ENCODE results near the gene NFE2. TPM values are rescaled to one million over a fixed set of nuclear protein-coding genes. Genes with fewer than 3 reads are reported as not detected.

NFE2 gene
- polyA plus RNA-seq, 1 experiment, result 1.0 TPM

DNA sequence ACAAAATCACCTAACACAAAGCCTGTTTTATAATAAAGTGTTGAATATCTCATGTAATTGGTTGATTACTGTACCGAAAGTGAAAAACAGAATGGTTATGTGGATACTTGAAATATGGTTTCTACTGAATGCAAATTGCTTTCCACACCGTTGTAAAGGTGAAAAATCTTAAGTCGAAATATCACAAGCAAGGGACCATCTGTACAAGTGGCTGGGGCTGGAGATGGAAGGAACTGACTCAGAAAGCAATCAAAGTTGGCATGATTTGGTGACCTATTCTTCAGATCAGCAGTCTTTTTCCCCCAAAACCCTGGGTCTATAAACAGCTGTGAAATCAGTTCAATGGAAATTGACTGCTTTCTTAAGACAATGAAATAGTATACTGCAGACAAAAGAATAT is 24.4 kb downstream of the NFE2 start:
- Histone ChIP-seq H3K27me3 (ENCODE audit: control insufficient read depth, insufficient read depth, low read length) (no peaks in the 10 kb centered on the region), H3K4me3 (ENCODE audit: low read depth, low read length) (no peak overlapping the region), H3K36me3 (ENCODE audit: control insufficient read depth, insufficient read depth, low read length) (no peaks in the 10 kb centered on the region)
- POLR2A ChIA-PET, result no interaction called here
- no peak for DNase-seq (ENCODE audit: low read depth)
- CTCF ChIA-PET, result interaction anchor here (1.2 to 1.6 kb wide), 2 partner anchors 25 to 94 kb away, joined by 3 to 4 read pairs; no protein-coding TSS in a partner anchor
- TF ChIP-seq, protein P1, sequence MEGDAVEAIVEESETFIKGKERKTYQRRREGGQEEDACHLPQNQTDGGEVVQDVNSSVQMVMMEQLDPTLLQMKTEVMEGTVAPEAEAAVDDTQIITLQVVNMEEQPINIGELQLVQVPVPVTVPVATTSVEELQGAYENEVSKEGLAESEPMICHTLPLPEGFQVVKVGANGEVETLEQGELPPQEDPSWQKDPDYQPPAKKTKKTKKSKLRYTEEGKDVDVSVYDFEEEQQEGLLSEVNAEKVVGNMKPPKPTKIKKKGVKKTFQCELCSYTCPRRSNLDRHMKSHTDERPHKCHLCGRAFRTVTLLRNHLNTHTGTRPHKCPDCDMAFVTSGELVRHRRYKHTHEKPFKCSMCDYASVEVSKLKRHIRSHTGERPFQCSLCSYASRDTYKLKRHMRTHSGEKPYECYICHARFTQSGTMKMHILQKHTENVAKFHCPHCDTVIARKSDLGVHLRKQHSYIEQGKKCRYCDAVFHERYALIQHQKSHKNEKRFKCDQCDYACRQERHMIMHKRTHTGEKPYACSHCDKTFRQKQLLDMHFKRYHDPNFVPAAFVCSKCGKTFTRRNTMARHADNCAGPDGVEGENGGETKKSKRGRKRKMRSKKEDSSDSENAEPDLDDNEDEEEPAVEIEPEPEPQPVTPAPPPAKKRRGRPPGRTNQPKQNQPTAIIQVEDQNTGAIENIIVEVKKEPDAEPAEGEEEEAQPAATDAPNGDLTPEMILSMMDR (IDR thresholded peaks at IDR 0.05; ENCODE audit: insufficient read depth, low read depth, low read length), result no peak

DNA sequence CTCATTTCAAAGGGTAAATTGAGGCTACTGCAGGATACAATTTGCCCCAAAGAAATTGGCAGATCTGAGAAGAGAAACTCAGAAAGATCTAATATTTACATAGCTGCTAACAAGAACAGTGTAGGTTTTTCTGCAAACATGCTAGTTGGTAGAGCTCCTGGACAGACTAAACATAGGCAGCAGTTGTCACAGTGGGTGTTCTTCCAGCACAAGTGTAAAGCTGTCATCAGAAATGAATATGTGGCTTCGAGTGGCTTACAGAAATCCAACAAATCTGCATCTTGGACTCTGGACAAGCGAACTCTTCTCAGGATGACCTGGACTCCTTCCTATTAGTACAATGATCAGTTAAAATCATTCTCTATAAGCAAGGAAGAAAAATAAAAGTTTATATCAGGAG is 26.8 kb downstream of the NFE2 start:
- TF ChIP-seq, protein P1 (IDR thresholded peaks at IDR 0.05; ENCODE audit: insufficient read depth, low read depth, low read length), result no peak
- ChIA-PET CTCF (interaction anchor here (1.1 to 1.2 kb wide), 2 partner anchors 51 to 53 kb away, joined by 3 to 4 read pairs; no protein-coding TSS in a partner anchor), POLR2A (no interaction called here)
- no peaks in the 10 kb centered on the region for H3K27me3 ChIP-seq (ENCODE audit: control insufficient read depth, insufficient read depth, low read length)
- H3K36me3 ChIP-seq (ENCODE audit: control insufficient read depth, insufficient read depth, low read length), result no peaks in the 10 kb centered on the region
- DNase-seq (ENCODE audit: low read depth), result no peak
- no peak overlapping the region for H3K4me3 ChIP-seq (ENCODE audit: low read depth, low read length)

DNA sequence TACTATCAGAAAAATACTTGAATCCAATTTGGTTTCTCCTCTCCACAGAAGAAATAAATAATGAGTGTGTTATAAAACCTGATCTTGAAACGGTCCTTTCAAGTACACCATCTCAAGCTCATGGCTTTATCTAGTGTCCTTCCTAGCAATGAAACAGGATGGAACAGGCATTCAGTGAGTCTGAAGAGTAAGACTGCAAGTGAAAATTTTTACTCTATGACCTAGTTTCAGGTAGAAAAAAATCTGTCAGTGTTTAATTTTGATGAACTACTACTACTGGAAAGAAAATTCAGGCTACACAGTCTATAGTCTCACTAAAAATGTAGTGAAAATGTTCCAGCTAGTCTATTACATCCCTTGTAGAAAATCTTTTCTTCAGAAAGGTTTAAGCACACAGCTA is 28.6 kb downstream of the NFE2 start:
- ChIA-PET CTCF (interaction anchor here (1.2 to 1.3 kb wide), 3 partner anchors 13 to 64 kb away, joined by 3 read pairs; no protein-coding TSS in a partner anchor), POLR2A (no interaction called here)
- H3K36me3 ChIP-seq (ENCODE audit: control insufficient read depth, insufficient read depth, low read length), result no peaks in the 10 kb centered on the region

DNA sequence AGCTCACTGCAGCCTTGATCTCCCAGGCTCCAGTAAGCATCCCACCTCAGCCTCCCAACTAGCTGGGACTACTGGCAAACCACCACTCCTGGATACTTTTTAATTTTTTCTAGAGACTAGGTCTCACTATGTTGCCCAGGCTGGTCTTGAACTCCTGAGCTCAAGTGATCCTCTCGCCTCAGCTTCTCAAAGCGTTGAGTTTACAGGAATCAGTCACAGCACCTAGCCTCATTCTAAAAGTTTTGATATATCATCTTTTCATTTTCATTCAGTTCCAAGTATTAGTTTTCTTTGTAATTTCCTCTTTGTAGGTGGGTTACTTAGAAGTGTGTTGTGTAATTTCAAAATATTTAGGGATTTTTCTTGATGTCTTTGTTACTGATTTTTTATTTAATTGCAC is 30.5 kb downstream of the NFE2 start:
- ChIA-PET CTCF (interaction anchor here (1.0 to 1.3 kb wide), 2 partner anchors 55 to 91 kb away, joined by 3 read pairs; no protein-coding TSS in a partner anchor), POLR2A (no interaction called here)
- Histone ChIP-seq H3K4me3 (ENCODE audit: low read depth, low read length) (no peak overlapping the region), H3K36me3 (ENCODE audit: control insufficient read depth, insufficient read depth, low read length) (no peaks in the 10 kb centered on the region), H3K27me3 (ENCODE audit: control insufficient read depth, insufficient read depth, low read length) (no peaks in the 10 kb centered on the region)
- TF ChIP-seq, protein P1 (IDR thresholded peaks at IDR 0.05; ENCODE audit: insufficient read depth, low read depth, low read length), result no peak
- DNase-seq (ENCODE audit: low read depth), result no peak

More for the DNA sequence above, 28.6 kb downstream of the NFE2 start:
- H3K27me3 ChIP-seq (ENCODE audit: control insufficient read depth, insufficient read depth, low read length), result no peaks in the 10 kb centered on the region
- DNase-seq (ENCODE audit: low read depth), result no peak
- no peak overlapping the region for H3K4me3 ChIP-seq (ENCODE audit: low read depth, low read length)
- TF ChIP-seq, protein P1 (IDR thresholded peaks at IDR 0.05; ENCODE audit: insufficient read depth, low read depth, low read length), result no peak

DNA sequence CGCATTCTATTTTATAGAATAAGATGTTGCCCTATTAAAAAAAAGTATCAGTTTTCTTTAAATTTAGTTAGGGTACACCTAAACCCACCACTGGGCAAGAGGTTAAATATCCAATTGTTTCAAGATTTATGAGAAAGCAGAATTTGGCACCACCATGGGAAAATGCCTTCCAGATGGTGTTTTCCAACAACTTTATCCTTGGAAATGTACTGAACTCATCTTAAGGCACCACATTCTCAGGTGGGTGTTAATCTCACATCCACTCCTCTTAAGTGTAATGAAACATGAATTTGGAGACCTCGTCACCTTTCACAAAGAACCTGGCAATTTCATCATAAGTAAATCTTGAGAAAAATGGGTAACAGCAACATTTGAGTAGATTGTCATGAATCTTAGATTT is 34.0 kb downstream of the NFE2 start:
- Histone ChIP-seq H3K36me3 (ENCODE audit: control insufficient read depth, insufficient read depth, low read length) (no peaks in the 10 kb centered on the region), H3K4me3 (ENCODE audit: low read depth, low read length) (no peak overlapping the region), H3K27me3 (ENCODE audit: control insufficient read depth, insufficient read depth, low read length) (no peaks in the 10 kb centered on the region)
- TF ChIP-seq, protein P1 (IDR thresholded peaks at IDR 0.05; ENCODE audit: insufficient read depth, low read depth, low read length), result no peak
- ChIA-PET POLR2A (no interaction called here), CTCF (interaction anchor here (0.8 to 1.0 kb wide), 2 partner anchors 13 to 44 kb away, joined by 3 to 5 read pairs; no protein-coding TSS in a partner anchor)
- DNase-seq (ENCODE audit: low read depth), result no peak

All from BJ (cell line).